Left renal cortex interstitium (tissue), 4 donors: Measurements from ENCODE around the gene CHST9. TPM values are rescaled to one million over a fixed set of nuclear protein-coding genes. Genes with fewer than 3 reads are reported as not detected.
"Not testable (repeated sequence)": the region's sequence is repeated elsewhere in the genome, so short reads cannot be mapped to it uniquely, and the experiment has no call there.

Experiments used
- DNase-seq, 4 donors: peaks; one replicate each; pipeline ENCODE4 v3.0.0-alpha.2; 2013; ENCODE audit warnings: low read depth in 4 of 4, low spot score in 2 of 4, missing footprints in 1 of 4
- polyA plus RNA-seq, 4 donors: library from polyadenylated mRNA; unstranded; fragments of 120-200 nt; gene quantifications; one replicate each; pipeline ENCODE4 v1.2.1, GENCODE V29; 2013; ENCODE audit not compliant: insufficient read length in 4 of 4

CHST9 gene
- polyA plus RNA-seq, 4 donors = 3.7 to 6.1 (median 4.4) TPM

- DNase-seq = no peak
Observed at GRCh38 chr18:26948703-26949102, 236.4 kb downstream of the CHST9 start.

GRCh38 chr18:26943906-26944305, 241.2 kb downstream of the CHST9 start:
- no peak for DNase-seq

- no peak for DNase-seq
Observed at GRCh38 chr18:26941584-26941983, 243.5 kb downstream of the CHST9 start.

GRCh38 chr18:26940744-26941398, 244.2 kb downstream of the CHST9 start:
- DNase-seq = no peak

GRCh38 chr18:26931659-26932058, 253.4 kb downstream of the CHST9 start:
- DNase-seq = no peak

GRCh38 chr18:26930630-26931029, 254.5 kb downstream of the CHST9 start:
- no peak for DNase-seq

GRCh38 chr18:26928670-26929313, 256.3 kb downstream of the CHST9 start:
- no peak for DNase-seq

- not testable (repeated sequence) for DNase-seq
Observed at GRCh38 chr18:26927822-26928221, 257.3 kb downstream of the CHST9 start.

- DNase-seq = peak in 2 of 4 donors; percentile 16 to 17
Observed at GRCh38 chr18:26926066-26926675, 258.9 kb downstream of the CHST9 start.

GRCh38 chr18:26925313-26925712, 259.8 kb downstream of the CHST9 start:
- DNase-seq = no peak

GRCh38 chr18:26922313-26922712, 262.8 kb downstream of the CHST9 start:
- DNase-seq = no peak

GRCh38 chr18:26920644-26921043, 264.5 kb downstream of the CHST9 start:
- DNase-seq = no peak

GRCh38 chr18:26919627-26920026, 265.5 kb downstream of the CHST9 start:
- peak in 2 of 4 donors; percentile 19 to 43 for DNase-seq

GRCh38 chr18:26919201-26919600, 265.9 kb downstream of the CHST9 start:
- DNase-seq = peak in 2 of 4 donors; percentile 19 to 20

GRCh38 chr18:26911840-26912239, 273.3 kb downstream of the CHST9 start:
- DNase-seq = peak in 1 of 4 donors; percentile 34

GRCh38 chr18:26909599-26910290, 275.4 kb downstream of the CHST9 start:
- no peak for DNase-seq

GRCh38 chr18:26908906-26909305, 276.2 kb downstream of the CHST9 start:
- no peak for DNase-seq

GRCh38 chr18:26902291-26902690, 282.8 kb downstream of the CHST9 start:
- DNase-seq = no peak

GRCh38 chr18:26901020-26901419, 284.1 kb downstream of the CHST9 start:
- DNase-seq = no peak

- no peak for DNase-seq
Observed at GRCh38 chr18:26894426-26894825, 290.7 kb downstream of the CHST9 start.

GRCh38 chr18:26893996-26894395, 291.1 kb downstream of the CHST9 start:
- DNase-seq = no peak
